ENCODE results near the gene SLC43A2. TPM values are rescaled to one million over a fixed set of nuclear protein-coding genes. Genes with fewer than 3 reads are reported as not detected.

The SLC43A2 gene
- total and polyA plus RNA-seq, 2 experiments from 2014 or later, result 2.5 to 5.3 TPM

- H3K36me3 ChIP-seq, result peaks cover 35% of the 10 kb centered on the region
- peak; percentile 78 for TF ChIP-seq CTCF (IDR thresholded peaks at IDR 0.05; ENCODE audit: low read depth, low read length)
- H3K27me3 ChIP-seq, result no peaks in the 10 kb centered on the region
- peak overlapping the region; percentile 44 for H3K4me3 ChIP-seq
- H3K27ac ChIP-seq, result peak overlapping the region; percentile 94
- H3K4me1 ChIP-seq (ENCODE audit: low read depth), result peaks cover 17% of the 10 kb centered on the region
- peak; percentile 95 to 98 for DNase-seq (ENCODE audit: low read depth in 1 of 2, low spot score in 1 of 2)
- H3K9me3 ChIP-seq (ENCODE audit: low read depth), result no peaks in the 10 kb centered on the region
Observed at GRCh38 chr17:1648963-1649843, 20.6 kb upstream of the SLC43A2 start.

DNA sequence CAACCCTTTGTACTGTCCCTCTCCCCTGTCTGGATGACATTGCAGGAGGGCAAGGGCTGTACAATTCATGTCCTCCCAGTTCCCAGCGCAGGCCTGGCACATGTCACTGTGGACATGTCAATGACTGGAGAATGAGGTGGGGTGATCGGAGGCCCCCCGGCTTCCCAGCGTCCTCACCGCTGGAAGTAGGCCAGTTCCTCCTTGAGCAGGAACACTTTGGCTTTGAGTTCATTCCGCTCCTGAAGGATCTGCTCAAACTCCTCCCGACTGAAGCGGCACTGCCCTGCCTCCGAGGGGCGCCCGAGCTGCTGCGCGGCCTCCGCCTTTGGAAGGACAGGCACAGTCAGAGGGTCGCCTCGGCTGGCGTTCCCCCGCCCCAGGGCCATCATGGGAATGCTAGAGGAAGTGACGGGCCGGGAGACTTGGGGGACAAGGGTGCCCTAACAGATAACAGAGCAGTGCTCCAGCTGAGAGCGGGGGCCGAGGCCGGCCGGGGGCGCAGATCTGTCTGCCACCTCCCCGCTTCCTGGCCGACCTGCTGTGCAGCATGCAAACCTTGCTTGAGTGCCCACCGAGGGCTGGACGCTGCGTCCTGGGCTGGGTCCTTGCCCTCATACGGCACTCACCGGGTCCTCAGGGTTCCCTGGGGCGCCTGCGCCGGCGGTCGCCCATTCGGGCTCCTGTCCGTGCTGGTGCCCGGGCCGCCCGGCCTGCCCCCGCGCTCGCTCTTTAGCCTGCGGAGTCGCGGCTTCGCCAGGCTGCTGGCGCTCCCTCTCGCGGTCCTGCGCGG lies 19.7 kb upstream of the SLC43A2 start:
- H3K36me3 ChIP-seq, result peaks cover 26% of the 10 kb centered on the region
- peaks cover 17% of the 10 kb centered on the region for H3K4me1 ChIP-seq (ENCODE audit: low read depth)
- peak; percentile 7 for TF ChIP-seq CTCF (IDR thresholded peaks at IDR 0.05; ENCODE audit: low read depth, low read length)
- H3K4me3 ChIP-seq, result peak overlapping the region; percentile 28
- H3K27me3 ChIP-seq, result peaks cover 6% of the 10 kb centered on the region
- peak; percentile 46 to 49 for DNase-seq (ENCODE audit: low read depth in 1 of 2, low spot score in 1 of 2)
- peak overlapping the region; percentile 71 for H3K27ac ChIP-seq
- H3K9me3 ChIP-seq (ENCODE audit: low read depth), result no peaks in the 10 kb centered on the region

DNA sequence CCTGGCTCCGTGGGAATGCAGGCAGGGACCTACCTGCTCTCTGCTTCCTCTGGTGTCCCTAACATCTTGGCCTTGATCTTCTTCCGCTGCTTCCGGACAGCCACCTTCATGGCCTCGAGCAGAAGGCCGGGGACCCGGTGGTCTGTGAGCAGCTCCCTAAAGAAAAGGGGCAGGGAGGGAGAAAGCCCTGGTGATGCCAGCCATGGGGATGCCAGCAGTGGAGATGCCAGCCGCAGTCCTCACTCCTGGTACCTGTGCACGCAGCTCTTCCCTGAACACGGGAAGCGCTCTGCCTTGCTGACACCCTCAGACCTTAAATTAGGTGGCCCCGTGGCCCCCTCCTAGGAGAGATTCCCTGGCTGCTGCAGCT lies 19.2 kb upstream of the SLC43A2 start:
- Histone ChIP-seq H3K27ac (peak overlapping the region; percentile 6), H3K4me3 (no peak overlapping the region), H3K27me3 (peaks cover 8% of the 10 kb centered on the region), H3K4me1 (ENCODE audit: low read depth) (peaks cover 17% of the 10 kb centered on the region), H3K36me3 (peaks cover 20% of the 10 kb centered on the region), H3K9me3 (ENCODE audit: low read depth) (no peaks in the 10 kb centered on the region)
- DNase-seq (ENCODE audit: low read depth in 1 of 2, low spot score in 1 of 2), result no peak
- no peak for TF ChIP-seq CTCF (IDR thresholded peaks at IDR 0.05; ENCODE audit: low read depth, low read length)

DNA sequence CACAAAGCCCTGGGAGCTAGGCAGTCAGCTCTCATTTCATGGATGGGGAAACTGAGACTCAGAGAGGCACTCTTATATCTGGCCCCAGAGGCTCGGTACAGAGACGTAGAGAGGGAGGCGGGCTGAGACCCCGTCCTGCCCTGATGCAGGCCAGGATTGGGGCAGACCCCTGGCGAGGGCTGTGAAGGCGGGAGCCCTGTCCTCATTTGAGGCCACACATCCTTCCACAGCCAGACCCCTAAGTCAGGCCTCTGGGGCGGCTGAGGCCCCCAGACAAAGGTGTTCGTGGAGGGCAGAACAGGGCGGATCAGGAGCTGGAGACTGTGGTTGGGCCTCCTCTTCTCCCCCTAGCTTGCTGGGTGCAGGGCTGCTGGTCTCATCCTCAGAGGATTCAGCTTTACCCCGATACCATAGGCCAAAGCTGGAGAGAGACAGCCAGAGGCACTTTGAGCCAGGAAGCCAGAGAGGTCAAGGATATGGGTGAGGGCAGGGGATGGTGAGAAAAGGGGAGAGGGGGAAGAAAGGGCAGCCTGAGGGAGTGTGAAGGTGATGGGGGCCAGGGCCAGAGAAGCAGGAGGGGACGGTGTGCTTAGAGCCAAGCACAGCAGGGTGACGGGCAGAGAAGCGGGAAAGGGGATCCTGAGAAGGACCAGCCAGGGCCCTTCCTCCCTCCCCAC lies 17.7 kb upstream of the SLC43A2 start:
- no peak for TF ChIP-seq CTCF (IDR thresholded peaks at IDR 0.05; ENCODE audit: low read depth, low read length)
- no peak overlapping the region for H3K27ac ChIP-seq
- no peak overlapping the region for H3K4me3 ChIP-seq
- peaks cover 8% of the 10 kb centered on the region for H3K27me3 ChIP-seq
- peaks cover 17% of the 10 kb centered on the region for H3K4me1 ChIP-seq (ENCODE audit: low read depth)
- H3K36me3 ChIP-seq, result peaks cover 8% of the 10 kb centered on the region
- no peak for DNase-seq (ENCODE audit: low read depth in 1 of 2, low spot score in 1 of 2)
- H3K9me3 ChIP-seq (ENCODE audit: low read depth), result no peaks in the 10 kb centered on the region
